ENCODE results near the gene ASCC1.

Gene ASCC1

GRCh38 chr10:72062832-72063702, 153.0 kb downstream of the ASCC1 start:
- no peak for DNase-seq

GRCh38 chr10:72062382-72062781, 153.7 kb downstream of the ASCC1 start:
- DNase-seq, result no peak

- DNase-seq, result no peak
Observed at GRCh38 chr10:72061930-72062329, 154.1 kb downstream of the ASCC1 start.

- DNase-seq, result no peak
Observed at GRCh38 chr10:72061491-72061890, 154.6 kb downstream of the ASCC1 start.

- no peak for DNase-seq
Observed at GRCh38 chr10:72059843-72060822, 155.9 kb downstream of the ASCC1 start.

- DNase-seq, result no peak
Observed at GRCh38 chr10:72058989-72059842, 156.9 kb downstream of the ASCC1 start.

- DNase-seq, result no peak
Observed at GRCh38 chr10:72058347-72058898, 157.7 kb downstream of the ASCC1 start.

- DNase-seq, result no peak
Observed at GRCh38 chr10:72056932-72057751, 158.9 kb downstream of the ASCC1 start.

GRCh38 chr10:72056113-72056512, 160.0 kb downstream of the ASCC1 start:
- no peak for DNase-seq

- DNase-seq, result no peak
Observed at GRCh38 chr10:72053690-72054089, 162.4 kb downstream of the ASCC1 start.

- no peak for DNase-seq
Observed at GRCh38 chr10:72050873-72051272, 165.2 kb downstream of the ASCC1 start.

- no peak for DNase-seq
Observed at GRCh38 chr10:72049969-72050781, 165.9 kb downstream of the ASCC1 start.

GRCh38 chr10:72049472-72049871, 166.6 kb downstream of the ASCC1 start:
- DNase-seq, result no peak

GRCh38 chr10:72048450-72049124, 167.5 kb downstream of the ASCC1 start:
- DNase-seq, result peak; percentile 33

Measured in NCI-H187 treated with DMSO at 0.1 percent for 48 hours (cell line).